ENCODE results near the gene WWTR1.

Gene WWTR1

DNA sequence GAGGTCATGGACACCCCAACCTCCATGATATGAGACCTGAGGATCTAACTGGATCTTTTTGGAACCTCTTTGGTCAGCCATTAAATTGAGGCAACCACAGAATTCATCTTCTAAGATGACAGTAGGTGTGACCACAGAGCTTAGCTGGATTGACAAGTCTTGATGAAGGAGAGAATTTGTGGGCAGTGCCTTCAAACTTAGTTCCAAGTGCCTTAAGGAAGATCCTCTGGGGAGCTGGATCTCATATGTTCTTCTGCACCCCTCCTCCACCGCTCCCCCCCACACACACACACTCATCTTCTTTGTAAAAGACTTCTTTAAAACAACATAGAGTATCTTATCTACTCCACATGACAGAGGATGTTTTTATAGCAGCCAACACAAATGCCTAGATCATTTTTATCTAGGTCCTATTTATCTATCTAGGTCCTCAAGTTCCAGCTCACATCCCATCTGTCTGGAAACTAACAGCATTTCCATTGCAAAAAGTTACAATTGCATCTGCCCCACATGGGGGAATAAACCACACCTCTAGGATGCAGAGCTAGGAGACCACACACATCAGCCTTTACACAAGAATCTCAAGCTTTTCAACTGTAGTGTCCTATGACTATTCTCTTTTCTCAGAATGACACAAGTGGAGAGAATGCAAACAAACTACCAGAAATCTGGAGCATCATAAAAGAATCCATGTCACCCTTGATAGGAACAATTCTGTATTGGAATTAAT lies 37.4 kb downstream of the WWTR1 start:
- no peak for DNase-seq

DNA sequence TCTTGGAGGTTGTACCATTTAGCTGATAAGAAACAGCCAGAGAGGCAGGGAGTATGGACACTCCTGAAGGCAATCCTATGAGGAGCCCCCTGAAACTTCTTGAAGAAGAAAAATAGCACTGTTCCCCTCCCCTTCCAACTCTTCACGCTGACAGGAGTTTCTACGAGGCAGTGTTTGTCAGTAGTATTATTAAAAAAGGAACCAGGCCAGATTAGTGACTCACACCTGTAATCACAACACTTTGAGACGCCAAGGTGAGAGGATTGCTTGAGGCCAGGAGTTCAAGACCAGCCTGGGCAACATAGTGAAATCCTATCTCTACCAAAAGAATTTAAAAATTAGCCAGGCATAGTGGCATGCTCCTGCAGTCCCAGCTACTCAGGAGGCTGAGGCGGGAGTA lies 38.7 kb downstream of the WWTR1 start:
- DNase-seq, result no peak

DNA sequence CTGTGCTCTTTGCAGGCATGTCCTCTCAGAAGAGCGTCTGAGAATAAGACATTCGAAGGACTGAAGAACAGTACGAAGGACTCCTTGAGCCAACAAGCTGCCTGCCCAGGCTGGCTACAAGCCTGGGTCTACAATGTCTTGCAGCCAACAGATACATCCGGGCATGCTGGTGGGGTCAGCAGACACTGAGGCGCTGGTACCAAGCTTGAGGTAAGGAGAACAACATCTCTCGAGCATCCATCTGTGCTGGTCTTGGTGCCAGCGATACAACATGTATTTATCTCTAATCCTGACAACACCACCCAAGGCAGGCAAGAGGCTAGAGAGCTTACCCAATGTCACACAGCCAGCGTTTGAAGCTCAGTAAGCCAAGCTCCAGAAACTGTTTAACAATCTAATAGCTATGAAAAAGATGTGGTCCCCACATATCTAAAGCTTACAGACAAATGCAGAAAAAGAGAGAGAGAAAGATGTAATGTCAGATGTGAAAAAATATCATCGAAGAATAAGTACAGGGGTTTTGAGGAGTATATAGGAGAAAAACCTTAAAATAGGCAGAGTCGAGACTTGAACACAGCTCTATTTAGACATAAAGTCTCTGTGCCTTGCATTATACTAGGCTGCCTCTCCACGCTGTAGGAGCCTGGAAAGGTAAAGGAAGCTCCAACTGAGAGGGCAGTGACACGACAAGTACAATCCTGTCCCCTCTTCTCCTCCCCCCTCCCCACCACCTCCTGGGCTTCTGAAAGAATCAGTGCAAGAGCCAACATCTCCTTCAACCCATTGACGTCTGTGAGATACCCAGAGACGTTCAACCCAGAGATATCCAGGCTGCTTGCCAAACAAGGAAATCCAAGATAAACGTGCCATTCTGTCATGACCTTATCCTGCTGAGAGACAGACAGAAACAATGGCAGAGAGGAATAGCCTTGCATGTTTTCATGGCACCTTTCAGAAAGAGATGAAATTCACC lies 39.4 kb downstream of the WWTR1 start:
- DNase-seq, result no peak

DNA sequence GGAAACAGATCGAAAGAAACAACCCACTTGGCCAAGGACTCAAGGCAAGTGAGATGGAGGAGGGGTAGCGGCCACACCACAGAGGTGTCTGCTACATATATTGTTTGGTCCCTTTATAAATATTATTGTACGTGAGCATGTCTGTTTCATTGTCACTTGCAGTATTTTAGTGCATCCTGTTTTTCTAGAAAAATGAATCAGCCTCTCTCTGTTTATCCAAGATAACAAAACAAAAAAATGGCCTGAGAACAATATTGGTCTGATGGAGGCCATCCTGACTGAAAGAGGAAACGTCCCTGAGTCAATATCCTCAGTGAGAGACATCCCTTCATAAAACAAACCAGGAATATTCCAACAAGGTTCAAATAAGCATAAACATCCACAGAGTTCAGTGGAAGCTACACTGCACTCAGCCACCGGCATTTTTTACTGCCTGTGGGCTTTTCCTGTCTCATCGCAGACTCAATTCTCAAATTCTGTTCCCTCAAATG lies 42.0 kb downstream of the WWTR1 start:
- DNase-seq, result no peak

DNA sequence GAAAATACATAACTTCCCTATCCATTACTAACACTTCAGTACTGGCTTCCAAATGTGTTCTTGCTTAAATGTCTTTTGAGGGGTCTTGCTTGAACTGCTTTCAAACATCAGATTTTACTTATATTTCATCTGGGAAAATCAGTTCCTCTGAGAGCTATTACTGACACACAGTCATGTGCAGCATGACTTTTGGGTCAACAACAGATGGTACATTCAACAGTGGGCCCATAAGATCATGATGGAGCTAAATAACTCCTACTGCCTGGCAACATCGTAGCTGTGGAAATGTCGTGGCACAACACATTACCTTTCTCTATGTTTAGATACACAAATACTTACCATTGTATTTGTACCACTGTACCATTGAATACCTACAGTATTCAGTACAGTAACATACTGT lies 43.8 kb downstream of the WWTR1 start:
- DNase-seq, result no peak

DNA sequence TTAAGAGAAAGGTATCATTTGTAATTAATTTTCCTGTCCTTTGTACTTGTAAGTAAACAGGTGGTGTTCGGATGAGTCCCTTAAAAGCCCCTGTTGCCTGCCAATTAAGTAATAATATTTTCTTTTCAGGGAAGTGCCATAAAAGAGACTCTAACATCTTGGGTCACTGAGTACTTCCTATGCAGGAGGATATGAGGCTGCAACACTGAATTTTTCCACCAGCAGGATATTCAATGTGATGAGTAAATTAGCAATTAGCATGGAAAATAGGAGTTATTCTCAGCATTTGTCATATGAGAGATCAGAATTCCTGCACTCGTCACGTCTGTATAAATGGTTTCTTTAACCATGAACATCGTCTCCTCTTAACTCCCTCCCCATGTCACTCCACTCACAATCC lies 45.4 kb downstream of the WWTR1 start:
- DNase-seq, result no peak

DNA sequence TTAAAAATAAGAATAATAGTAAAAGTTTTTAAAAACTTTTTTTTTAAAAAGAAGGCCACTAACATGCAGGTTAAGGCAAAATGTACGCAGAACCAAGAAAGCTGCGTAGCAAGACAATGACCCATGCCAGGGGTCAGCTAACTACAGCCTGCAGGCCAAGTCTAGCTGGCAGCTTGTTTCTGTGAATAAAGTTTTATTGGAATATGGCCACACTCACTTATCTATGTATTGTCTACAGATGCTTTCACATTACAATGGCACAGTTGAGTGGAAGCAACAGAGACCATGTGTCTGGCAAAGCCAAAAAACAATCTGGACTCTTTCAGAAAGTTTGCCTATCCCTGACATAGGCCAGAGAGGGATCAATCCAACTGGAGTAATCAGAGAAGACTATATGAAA lies 46.7 kb downstream of the WWTR1 start:
- DNase-seq, result no peak

DNA sequence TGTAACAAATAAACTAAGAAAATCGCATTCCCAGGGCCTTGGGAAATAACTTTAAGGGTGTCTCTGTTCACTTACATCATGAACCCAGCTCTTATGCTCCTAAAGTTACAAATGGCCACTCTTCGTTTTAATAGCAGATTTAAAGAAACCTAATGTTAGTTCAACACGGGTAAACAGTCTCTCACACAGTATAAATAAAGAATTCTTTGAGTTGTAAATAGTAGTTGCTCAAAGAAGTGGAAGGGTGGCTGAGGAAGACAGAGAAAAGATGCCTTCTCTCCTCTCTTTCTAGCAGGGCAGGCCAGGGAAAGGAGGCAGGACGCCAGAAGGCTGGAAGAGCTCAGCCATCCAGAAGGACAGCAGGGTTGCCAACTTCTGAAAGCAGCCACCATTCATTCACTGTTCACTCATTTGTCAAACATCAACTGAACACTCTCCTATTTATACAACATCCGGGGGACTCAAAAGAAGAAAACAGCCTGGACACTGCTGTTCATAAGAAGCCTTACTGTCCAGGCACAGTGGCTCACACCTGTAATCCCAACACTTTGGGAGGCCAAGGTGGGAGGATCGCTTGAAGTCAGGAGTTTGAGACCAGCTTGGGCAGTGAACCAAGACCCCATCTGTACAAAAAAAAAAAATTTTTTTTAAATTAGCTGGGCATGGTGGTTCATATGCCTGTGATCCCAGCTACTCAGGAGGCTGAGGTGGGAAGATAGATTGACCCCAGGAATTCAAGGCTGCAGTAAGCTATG lies 47.3 kb downstream of the WWTR1 start:
- no peak for DNase-seq

DNA sequence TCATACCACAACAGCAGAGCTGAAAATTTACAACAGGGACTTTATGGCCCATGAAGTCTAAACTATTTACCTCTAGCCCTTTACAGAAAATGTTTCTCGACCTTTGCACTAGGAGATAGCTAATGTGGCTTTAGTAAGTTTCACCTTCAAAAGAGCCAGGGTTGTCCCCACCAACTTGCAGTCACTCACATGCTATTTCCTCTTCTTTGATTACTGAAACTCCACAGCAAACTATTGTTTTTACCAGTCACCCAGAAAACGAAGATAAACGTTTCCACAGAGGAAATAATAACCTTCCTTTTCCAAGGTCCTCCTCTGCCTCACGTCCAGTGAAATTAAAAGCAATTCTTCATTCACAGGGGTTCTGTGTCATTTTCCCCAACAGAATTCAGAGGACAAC lies 48.2 kb downstream of the WWTR1 start:
- no peak for DNase-seq

DNA sequence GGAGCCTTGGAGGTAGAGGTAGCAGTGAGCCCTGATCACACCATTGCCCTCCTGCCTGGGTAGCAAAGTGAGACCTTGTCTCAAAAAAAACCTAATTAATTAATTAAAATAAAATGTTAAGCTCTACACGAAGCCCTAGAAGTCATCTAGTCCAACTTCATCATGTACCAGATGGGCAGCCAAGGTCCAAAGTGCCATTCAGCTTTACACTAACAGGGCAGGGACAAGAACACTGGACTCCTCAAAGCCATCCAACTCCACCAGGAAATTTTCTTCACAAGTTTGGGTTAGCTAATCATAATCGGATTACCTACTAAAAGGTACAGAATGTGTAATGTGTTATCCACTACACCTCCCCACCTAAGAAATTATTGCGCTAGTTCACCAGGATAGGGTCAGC lies 48.8 kb downstream of the WWTR1 start:
- no peak for DNase-seq

DNA sequence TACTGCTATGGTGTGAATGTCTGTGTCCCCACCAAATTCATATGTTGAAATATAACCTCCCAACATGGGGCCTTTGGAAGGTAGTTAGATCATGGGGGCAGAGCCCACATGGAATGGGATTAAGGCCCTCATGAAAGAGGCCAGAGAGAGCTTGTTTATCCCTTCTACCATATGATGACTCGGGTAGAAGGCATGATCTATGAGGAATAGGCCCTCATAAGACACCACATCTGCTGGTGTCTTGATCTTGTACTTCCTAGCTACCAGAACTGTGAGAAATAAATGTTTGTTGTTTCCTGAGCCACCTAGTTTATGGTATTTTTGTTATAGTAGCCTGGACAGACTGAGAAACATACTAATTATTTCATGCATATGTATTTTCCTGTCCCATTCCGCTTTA lies 51.9 kb downstream of the WWTR1 start:
- no peak for DNase-seq

DNA sequence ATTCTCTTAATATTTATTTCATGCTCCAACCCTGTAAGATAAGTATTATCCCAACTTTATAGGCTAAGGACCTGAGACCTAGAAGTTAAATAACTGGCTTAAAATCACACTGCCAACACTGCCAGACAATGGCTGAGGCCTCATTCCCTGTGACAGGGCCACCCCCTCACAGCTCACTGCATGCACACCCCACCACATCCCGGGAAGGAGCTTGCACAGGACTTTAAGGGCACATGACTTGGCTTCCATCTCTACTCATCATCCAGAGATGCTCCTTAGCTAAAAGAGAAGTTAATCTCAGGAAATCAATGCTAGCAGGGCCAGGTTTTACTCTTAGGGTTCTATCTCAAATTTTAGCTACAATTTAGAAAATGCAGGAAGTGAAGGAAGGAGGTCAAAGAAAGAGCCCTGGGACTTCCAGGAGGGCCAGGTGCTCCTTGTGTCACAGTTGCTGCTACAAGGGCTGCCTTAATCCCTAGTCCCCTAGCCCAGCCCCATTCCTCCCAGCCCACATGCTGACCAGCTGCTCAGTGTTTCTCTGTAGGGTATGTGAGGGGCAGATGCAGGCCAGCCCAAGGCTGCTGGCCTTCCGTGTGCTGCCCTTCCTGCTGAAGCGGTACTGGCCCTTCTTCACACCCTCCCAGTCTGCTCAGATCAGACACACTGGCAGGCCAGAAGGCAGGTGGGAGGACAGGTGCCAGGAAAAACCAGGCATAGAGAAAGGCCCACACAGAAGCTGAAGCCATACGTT lies 53.5 kb downstream of the WWTR1 start:
- DNase-seq, result no peak

DNA sequence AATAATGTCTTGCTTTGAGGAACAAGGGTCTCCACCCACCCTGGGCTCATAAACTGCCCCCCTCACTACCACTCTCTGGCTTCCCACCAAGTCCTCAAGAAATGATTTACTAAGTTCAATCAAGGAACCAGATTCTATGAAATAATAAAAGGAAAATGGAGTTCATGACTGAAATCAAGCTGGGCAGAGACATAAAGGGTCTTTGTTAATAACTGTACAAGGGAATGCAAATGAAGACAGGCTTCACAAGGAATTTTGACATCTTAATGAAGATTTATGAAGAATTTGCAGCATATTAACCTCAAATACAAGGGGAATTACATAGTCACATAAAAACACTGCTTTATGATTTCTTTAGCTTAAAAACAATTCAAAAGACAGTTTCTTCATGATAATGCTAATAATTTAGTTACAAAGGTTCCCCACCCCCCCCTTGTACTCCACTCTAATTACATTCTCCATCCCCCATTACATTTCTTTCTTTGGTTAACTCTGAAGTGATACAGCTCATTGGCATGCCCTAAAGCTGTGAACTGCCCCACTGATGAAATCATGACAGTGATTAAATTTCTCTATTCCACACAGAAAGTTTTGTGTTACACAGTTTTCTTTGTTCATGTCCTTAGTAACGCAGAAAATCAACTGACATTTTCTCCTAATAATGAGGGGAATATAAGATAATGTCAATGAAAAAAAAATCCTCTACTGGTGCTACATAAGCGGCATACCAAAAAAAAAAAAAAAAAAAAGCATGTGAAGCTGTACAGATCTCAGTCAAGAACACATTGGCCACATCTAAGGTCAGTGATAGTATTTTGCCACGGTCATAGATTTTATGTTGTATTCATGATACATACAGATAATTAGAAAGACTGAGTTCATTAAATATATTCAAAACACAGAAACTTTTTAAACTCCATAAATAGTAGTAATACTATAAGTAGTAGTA lies 54.4 kb downstream of the WWTR1 start:
- no peak for DNase-seq

DNA sequence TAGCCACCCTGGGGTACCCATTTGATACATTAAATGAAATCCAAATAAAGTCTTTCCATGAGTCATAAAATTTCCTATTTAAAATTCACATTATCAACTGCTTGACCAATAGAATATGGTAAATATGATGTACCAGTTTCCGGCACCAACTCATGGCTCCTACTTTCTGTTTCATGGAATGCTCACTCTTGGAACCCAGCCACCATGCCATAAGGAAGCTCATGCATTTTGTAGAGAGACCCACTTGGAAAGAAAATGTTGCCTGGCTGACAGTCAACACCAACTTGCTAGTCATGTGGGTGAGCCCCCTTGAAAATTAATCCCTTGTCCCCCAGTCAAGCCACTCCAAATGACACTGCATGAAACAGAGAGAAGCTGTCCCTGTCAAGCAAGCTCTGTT lies 57.2 kb downstream of the WWTR1 start:
- no peak for DNase-seq

DNA sequence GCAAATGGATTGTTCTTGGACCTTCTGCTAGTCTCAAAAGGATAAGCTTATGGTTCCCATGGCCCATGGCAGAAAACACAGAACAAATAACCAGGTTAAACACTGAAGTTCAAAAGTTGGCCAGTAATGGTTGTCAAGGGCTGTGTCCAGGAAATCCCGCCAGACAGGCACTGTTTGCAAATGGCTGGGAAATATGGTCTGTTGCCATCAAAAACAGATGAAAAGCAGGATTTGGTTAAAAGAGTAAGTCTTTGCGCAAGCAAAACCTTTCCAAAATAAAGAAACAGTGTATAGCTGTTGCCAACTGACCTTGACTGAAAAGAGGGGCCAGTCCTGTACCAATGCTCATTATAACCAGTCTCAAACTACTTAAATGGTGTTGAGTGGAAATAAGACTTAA lies 58.6 kb downstream of the WWTR1 start:
- no peak for DNase-seq

DNA sequence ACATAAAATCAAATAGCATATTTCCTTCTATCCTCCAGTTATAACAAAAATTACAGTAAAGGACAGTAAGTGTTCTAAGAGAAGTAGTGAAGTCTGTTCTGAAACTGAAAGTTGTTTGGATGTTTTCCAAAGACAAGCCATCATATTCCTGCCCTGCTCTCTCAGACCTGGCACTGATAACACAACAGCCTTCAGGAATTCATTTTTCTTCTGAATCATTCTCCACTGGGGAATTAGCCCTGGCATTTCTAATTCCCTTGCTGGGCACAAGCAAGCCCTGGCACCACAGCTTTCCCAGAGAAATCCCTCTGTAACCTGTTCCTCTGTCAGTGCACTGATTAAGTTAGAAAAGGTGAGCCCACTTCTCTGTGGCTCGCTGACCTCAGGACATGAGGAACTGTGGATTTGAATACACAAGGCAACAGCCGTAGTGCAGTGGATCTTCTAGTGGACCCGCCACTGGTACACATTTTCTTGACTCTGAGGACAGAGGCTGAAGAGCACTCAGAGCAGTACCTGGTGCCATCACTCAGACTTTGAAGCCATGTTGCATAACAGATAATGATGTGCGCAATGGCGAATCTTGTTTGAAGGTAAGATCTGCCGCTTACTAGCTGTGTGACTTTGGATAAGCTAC lies 61.6 kb downstream of the WWTR1 start:
- DNase-seq, result no peak

DNA sequence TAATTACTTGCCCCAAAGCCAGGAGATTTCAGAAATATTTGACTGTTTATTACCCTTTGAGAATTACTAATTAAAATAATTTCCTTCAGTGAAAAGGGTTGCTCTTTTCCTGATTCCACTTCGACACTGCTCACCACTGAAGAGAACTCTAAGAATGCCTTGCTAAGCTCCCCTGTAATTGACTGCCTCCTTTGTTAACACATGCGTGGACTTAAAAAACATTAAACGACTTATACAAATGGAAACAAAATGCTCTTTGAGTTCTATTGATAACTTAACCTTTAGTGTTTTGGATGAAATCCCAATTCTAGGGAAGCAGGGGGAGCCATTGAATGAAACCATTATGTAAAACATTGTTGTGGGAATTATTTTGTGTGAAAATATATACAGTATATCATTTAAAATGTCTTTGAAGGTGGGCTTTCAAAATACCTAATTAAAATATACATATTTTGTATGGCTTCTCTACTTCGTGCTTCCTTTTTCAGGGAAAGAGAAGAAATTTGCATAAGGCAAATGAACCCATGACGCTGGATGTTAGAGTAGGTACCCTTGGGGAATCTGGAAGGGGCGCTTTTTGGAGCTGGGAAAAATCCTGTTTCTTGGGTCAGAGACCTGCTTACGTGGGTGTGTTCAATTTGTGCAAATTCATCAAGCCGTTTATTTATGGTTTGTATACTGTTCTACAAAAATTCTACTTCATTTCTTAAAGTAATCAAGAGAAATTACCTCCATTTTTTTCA lies 64.2 kb downstream of the WWTR1 start:
- DNase-seq, result no peak

DNA sequence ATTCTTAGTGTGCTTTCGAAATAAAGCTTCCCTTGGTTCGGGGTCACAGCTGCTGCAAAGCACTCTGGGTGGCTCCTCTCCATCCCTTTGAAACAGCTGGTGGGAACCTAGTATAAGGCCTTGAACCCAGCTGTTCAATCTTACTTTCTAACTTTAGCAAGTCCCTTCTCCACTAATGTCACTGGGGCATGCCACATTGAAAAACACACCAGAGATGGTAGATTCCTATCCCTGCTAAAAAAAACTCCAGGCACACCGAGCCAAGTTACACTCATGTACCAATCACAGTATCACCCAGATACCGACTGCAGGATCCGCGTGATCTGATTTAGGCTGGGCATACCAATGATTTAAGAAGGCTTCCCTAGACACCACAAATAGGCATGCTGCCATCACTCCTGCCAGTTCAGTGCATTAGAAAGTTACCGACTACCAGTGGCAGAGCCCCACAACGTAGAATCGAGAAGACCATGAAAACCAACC lies 65.0 kb downstream of the WWTR1 start:
- no peak for DNase-seq

DNA sequence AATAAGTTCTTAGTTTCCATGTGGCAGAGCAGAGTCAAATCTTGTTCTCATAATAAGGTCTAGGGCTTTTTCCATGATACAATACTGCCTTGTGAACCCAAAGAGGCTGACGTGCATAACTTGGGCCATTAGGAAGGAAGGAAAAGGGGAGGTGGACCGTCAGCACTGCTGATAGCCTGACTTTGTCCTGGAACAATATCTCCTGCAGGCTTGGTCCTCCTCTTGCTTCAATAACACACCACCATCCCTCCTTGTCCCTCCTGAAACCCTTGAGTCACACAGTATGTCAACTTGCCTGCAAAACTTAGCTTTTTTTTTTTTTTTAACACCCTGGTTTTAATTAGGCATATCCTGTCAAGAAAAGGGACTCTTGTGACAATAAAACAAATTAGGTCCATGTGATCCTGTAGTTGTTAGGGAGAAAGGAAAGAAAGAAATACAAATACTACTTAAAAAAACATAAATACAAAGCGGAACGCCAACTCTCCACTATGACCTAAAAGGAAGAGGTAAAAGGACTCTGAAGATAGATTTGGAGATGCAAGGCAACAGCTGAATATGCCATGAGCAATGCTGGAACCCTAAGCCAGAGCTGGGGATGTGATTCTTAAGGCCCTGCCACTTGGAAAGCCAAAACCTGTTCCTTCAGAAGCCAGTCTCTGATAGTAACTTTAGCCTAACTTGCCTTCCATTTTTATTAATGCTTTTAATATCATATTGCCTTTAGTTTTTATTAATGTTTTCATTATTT lies 67.0 kb downstream of the WWTR1 start:
- no peak for DNase-seq

All from stimulated activated CD4-positive, alpha-beta T cell treated with anti-CD3 and anti-CD28 coated beads, Interleukin-15, amount 100 ng/mL, for 24 hours (primary cell).